ENCODE results near the gene ARID4B.

- no peak for TF ChIP-seq CTCF (IDR thresholded peaks at IDR 0.05)
- TF ChIP-seq ZC3H11A (IDR thresholded peaks at IDR 0.05): no peak
- TF ChIP-seq CBX2 (IDR thresholded peaks at IDR 0.05; ENCODE audit: borderline replicate concordance, low read depth): no peak
- no peak for TF ChIP-seq HDAC2 (IDR thresholded peaks at IDR 0.05)
- TF ChIP-seq, protein P1, sequence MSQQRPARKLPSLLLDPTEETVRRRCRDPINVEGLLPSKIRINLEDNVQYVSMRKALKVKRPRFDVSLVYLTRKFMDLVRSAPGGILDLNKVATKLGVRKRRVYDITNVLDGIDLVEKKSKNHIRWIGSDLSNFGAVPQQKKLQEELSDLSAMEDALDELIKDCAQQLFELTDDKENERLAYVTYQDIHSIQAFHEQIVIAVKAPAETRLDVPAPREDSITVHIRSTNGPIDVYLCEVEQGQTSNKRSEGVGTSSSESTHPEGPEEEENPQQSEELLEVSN (IDR thresholded peaks at IDR 0.05; ENCODE audit: borderline replicate concordance, low read depth): no peak
- TF ChIP-seq POLR2A (IDR thresholded peaks at IDR 0.05; ENCODE audit: low read length): no peak
- no peak for TF ChIP-seq ATOH8 (CRISPR knock-in tag; IDR thresholded peaks at IDR 0.05; ENCODE audit: low read depth)
- no peak for TF ChIP-seq MYC (IDR thresholded peaks at IDR 0.05; ENCODE audit: borderline replicate concordance, low read length)
- TF ChIP-seq MAFK (IDR thresholded peaks at IDR 0.05; ENCODE audit: partially characterized antibody): no peak
These were observed 14.5 kb upstream of the ARID4B start for GRCh38 chr1:235342471-235342870.
